Measurements from ENCODE around the gene HSD17B13. TPM values are rescaled to one million over a fixed set of nuclear protein-coding genes. Genes with fewer than 3 reads are reported as not detected.

HSD17B13 gene
- total and polyA plus RNA-seq, 2 of the 13 experiments (the other 11 are each of a cell fraction or from before 2014, with no cell fraction given) = 0.04 to 0.15 TPM

- DNase-seq (ENCODE audit: low spot score) (no peak), ATAC-seq (no peak), FAIRE-seq (no peak)
- in situ Hi-C loops (cut with HindIII; ENCODE audit: extremely low pct_ligation_motif_present, low pct_unique_long_range_greater_than_20kb) (no loop called here), intact Hi-C loops (cut with micrococcal nuclease; ENCODE audit: unreplicated experiment) (no loop called here)
- H3K4me2 ChIP-seq (ENCODE audit: low read depth, low read length) = no peak overlapping the region
- no peaks in the 10 kb centered on the region for H3K27me3 ChIP-seq (ENCODE audit: control insufficient read depth in 1 of 2, insufficient read depth in 2 of 2, low read length in 2 of 2)
- H3K4me1 ChIP-seq (ENCODE audit: insufficient read depth, low read length) = no peaks in the 10 kb centered on the region
- no peak overlapping the region for H3K4me3 ChIP-seq (replicated peaks in 1 of 3; ENCODE audit: insufficient read depth in 1 of 3, low read depth in 2 of 3, low read length in 3 of 3)
- BruUV-seq (replicated peaks) = no TSS peak
- H3K79me2 ChIP-seq (ENCODE audit: insufficient read depth, low read length) = no peaks in the 10 kb centered on the region
- POLR2A ChIA-PET = no interaction called here
- H4K20me1 ChIP-seq (ENCODE audit: insufficient read depth, low read length) = no peaks in the 10 kb centered on the region
- H3K36me3 ChIP-seq (replicated peaks in 1 of 2; ENCODE audit: control insufficient read depth in 1 of 2, insufficient read depth in 2 of 2, low read length in 2 of 2) = peaks cover 20 to 69% of the 10 kb centered on the region in 2 experiments
- 94% methylated on average over 2 of the region's 2 CpGs for WGBS (ENCODE audit: low lambda C conversion rate)
- no peak overlapping the region for H3K9ac ChIP-seq (ENCODE audit: insufficient read depth, low read depth, low read length)
- H2AFZ ChIP-seq (ENCODE audit: low read length) = no peak overlapping the region
- no peaks in the 10 kb centered on the region for H3K9me3 ChIP-seq (ENCODE audit: low read length)
- CTCF ChIA-PET (ENCODE audit: low intra/inter-chr PET ratio, low total read pairs) = no interaction called here
- no peak overlapping the region for H3K27ac ChIP-seq (ENCODE audit: extremely low read length, insufficient read depth, low read length)
- TF ChIP-seq BATF2 (CRISPR knock-in tag; IDR thresholded peaks at IDR 0.05) = no peak
- TF ChIP-seq CEBPG (CRISPR knock-in tag; IDR thresholded peaks at IDR 0.05) = no peak
- TF ChIP-seq ZNF510 (CRISPR knock-in tag; IDR thresholded peaks at IDR 0.05; ENCODE audit: low read depth) = no peak
- TF ChIP-seq ATF6 (CRISPR knock-in tag; conservative IDR thresholded peaks at IDR 0.05) = no peak
- no peak for TF ChIP-seq TOE1 (CRISPR knock-in tag; IDR thresholded peaks at IDR 0.05)
- no peak for TF ChIP-seq ZNF329 (CRISPR knock-in tag; IDR thresholded peaks at IDR 0.05; ENCODE audit: low read depth)
- TF ChIP-seq ZNF766 (CRISPR knock-in tag; IDR thresholded peaks at IDR 0.05; ENCODE audit: borderline replicate concordance) = no peak
- no peak for TF ChIP-seq CBFB (CRISPR knock-in tag; IDR thresholded peaks at IDR 0.05)
- no peak for TF ChIP-seq ZBTB34 (CRISPR knock-in tag; IDR thresholded peaks at IDR 0.05)
- no peak for TF ChIP-seq ZFP41 (CRISPR knock-in tag; IDR thresholded peaks at IDR 0.05; ENCODE audit: borderline replicate concordance)
- TF ChIP-seq ZNF101 (CRISPR knock-in tag; IDR thresholded peaks at IDR 0.05; ENCODE audit: borderline replicate concordance, low read depth) = no peak
- TF ChIP-seq ZNF781 (CRISPR knock-in tag; IDR thresholded peaks at IDR 0.05; ENCODE audit: borderline replicate concordance, not compliant biosample characterization) = no peak
- no peak for TF ChIP-seq DNMT1 (CRISPR knock-in tag; IDR thresholded peaks at IDR 0.05)
- TF ChIP-seq ZNF512 (CRISPR knock-in tag; IDR thresholded peaks at IDR 0.05) = no peak
Observed at GRCh38 chr4:87356832-87357526, 34.3 kb upstream of the HSD17B13 start.
